ENCODE data around the gene DNAH3. TPM values are rescaled to one million over a fixed set of nuclear protein-coding genes. Genes with fewer than 3 reads are reported as not detected.
A peak's percentile ranks its signal among the peaks of the same experiment; 100 is the strongest.
"Not testable (repeated sequence)": the region's sequence is repeated elsewhere in the genome, so short reads cannot be mapped to it uniquely, and the experiment has no call there.

Gene DNAH3
- total RNA-seq, 1 donor from 2014 or later: 0.31 TPM

DNA sequence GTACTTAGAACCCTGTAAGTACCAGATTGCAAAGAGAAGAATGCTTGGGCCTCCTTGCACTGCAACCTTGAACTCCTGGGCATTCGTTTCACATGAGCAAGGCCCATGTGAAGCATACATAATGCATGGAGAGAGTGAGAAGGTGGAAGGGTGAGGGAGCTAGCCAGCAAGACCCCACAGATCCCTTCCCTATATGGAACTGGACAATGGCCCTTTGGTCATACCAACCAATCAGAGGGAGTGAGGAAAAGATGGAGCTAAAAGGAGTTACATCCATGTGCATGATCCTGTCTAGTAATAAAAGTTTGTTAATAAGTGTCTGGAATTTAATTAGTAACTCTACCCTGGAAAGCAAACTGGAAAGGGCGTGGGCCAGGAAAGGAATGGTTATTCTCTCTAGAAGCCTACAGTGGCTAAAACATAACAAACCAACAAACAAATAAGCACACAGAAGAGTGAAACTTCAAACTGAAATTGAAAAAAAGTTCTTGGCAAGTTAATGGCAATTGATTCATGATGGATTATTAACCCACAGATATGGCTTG is 29.6 kb downstream of the DNAH3 start:
- no peak for DNase-seq

DNA sequence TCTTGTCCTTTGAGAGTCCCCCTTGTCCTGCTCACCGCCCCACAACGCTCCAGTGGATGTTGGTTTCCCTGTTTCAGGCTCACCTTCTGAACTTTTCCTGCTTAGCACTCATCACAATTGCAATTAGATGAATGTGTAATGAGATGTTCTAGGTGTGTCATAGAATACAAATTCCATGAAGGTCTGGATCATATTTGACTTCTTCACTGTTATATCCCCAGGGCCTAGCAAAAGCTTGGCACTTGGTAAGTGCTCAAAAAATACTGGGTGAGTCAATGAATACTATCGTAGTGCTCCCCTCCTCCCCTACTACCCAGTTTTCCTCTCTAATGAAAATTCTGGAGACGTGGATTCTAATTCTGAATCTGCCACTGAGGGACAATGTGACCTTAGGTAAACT is 33.1 kb downstream of the DNAH3 start:
- DNase-seq: no peak

DNA sequence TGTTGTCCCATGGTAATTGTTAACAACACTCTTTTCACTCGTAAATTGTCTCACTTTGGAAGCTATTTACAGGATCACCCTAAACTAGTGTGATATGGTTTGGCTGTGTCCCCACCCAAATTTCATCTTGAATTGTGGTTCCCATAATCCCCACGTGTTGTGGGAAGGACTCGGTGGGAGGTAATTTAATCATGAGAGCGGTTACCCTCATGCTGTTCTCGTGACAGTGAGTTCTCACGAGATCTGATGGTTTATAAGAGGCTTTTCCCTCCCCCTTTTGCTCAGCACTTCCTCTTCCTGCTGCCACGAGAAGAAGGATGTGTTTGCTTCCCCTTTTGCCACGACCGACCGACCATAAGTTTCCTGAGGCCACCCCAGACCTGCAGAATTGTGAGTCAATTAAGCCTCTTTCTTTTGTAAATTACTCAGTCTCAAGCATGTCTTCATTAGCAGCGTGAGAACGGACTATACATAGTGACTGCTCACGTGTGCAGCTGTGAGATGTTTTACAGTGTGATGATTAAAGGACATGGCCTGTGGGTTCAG is 34.4 kb downstream of the DNAH3 start:
- no peak for DNase-seq

DNA sequence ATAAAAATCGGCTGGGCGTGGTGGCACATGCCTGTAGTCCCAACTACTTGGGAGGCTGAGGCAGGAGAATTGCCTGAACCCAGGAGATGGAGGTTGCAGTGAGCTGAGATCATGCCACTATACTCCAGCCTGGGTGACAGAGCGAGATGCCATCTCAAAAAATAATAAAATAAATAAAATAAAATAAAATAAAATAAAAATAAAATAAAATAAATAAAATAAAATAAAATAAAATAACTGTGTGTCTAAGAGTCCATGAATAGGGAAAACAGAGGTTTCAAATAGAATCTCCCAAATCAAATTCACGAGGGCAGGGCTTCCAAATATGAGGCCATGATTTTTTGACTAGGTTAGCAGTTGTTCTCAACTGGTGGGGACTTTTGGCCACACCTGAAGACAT is 35.1 kb downstream of the DNAH3 start:
- not testable (repeated sequence) for DNase-seq

DNA sequence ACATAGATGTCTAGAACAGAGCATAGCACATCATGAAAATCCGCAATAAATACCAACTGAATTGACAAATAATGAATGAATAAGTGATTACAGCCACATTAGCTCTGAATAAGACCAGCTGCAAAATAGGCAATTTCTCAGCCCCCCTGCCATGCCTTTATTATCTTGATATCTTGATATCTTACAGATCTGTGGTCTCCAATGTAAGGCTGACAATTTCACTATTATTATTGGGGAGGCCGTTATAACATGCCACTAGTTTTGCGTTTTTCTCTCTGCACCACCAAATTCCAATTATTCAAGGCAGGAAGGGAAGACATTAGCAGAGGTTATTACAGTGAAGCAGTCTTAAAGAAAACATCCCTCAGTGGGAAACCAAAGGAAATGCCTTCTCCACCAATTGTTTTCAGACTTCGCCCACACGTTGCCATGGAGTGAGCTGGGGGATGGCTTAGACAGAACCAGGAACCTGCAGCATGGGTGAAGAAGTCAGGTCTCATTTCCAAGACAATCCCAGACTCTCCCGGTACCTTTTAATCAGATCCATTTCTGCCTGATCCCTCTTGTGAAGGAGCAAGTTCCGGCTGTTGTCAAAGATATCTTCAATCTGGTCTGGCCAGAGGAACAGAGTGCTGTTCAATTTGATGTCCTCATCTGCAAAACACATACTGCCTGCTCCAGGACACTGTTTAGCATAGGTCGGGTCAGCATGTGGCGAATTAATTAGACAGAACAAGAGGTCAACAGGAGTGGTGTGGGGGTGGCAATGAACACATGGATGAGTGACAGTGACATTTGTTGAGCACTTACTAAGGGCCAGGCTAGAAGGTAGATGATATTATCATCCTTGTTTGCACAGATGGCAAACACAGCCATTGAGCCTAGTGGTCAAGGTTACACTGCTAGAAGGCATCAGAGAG is 46.4 kb downstream of the DNAH3 start:
- no peak for DNase-seq

DNA sequence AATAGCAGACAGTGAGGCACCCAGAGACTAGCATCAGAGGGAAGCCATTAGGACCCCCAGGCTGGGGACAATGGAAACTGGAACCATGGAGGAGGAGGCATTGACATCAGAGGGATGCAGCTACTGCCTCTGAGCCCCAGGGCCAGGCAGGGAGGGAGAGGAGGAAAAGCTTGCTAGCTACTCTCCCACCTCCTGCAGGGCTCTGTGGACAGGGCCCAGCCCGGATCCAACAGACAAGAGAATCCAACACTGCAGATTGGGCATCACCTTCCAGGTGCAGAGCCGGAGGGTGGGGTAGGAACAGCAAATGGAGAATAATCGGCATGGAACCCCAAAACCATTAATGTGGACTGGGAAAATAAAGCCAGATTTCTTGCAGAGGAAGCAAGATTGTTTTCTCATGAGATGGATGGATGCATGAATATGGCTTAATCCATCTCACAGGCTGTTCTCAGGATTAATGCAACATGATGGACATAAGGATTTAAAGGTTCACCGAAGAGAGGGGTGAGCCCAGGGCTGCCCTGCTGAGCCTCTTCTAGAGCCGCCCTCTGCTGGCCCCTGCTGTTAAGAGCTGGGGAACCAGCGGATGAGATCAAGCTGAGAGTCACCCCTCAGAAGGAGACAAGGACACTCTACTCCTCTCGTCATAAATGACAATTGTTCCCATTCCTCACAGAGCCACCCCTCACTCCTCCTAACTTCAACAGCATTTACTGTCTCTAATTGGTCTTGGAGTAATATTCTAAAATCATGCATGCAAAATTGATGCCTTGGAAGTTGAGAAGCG is 48.8 kb downstream of the DNAH3 start:
- no peak for DNase-seq

DNA sequence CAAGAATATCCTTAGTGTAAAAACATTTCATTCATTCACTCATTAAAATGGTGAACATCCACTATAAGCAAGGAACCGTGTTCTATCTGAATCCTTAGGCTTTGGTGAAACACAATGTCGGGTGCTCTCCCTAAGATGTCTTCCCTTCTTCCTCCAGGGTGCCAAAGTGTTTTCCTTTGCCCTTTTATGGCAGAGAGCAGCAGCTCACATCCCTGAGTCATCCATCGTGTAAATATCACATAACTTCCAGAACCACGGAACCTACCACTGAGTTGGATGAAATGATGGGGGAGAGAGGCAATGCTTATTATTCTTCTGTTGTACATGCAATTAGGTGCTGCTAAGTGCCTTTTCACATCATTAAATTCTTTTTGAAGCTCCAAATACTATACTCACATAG is 50.2 kb downstream of the DNAH3 start:
- DNase-seq: no peak

DNA sequence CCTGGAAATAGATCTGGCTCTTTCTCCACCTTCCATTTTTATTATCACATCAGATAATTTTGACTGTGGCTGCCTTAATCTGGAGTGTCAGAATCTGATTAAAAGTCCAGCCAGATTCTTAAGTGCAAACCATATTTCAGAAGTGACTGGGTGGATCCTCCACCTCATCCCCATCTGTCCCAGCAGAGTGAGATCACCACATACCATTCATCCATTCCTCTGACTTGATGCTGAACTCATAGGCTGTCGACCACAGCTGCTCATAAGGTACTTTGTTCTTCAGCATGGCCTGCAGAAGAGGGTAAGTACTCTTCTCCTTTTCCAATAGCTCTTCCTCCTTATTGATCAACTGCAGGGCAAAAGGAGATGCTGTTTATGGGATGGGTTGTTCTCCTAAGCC is 53.5 kb downstream of the DNAH3 start:
- no peak for DNase-seq

DNA sequence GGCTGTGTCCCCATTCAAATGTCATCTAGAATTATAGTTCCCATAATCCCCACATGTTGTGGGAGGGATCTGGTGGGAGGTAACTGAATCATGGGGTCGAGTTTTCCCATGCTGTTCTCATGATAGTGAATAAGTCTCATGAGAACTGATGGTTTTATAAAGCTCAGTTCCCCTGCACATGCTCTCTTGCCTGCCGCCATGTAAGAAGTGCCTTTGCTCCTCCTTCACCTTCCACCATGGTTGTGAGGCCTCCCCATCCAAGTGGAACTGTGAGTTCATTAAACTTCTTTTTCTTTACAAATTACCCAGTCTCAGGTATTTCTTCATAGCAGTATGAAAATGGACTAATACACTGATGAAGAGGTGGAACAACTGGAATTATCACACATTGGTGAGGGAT is 55.9 kb downstream of the DNAH3 start:
- DNase-seq: not testable (repeated sequence)

DNA sequence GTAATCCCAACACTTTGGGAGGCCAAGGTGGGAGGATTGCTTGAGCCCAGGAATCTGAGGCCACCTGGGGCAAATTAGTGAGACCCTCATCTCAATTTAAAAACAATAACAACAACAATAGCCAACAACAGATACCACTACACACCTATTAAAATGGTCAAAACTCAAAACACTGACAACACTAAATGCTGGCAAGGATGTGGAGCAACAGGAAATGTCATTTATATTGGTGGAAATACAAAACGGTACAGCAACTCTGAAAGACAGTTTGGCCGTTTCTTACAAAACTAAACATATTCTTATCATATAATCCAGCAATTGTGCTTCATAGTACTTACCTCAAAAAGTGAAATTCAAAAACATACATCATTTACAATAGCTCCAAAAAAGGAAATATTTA is 57.7 kb downstream of the DNAH3 start:
- no peak for DNase-seq

DNA sequence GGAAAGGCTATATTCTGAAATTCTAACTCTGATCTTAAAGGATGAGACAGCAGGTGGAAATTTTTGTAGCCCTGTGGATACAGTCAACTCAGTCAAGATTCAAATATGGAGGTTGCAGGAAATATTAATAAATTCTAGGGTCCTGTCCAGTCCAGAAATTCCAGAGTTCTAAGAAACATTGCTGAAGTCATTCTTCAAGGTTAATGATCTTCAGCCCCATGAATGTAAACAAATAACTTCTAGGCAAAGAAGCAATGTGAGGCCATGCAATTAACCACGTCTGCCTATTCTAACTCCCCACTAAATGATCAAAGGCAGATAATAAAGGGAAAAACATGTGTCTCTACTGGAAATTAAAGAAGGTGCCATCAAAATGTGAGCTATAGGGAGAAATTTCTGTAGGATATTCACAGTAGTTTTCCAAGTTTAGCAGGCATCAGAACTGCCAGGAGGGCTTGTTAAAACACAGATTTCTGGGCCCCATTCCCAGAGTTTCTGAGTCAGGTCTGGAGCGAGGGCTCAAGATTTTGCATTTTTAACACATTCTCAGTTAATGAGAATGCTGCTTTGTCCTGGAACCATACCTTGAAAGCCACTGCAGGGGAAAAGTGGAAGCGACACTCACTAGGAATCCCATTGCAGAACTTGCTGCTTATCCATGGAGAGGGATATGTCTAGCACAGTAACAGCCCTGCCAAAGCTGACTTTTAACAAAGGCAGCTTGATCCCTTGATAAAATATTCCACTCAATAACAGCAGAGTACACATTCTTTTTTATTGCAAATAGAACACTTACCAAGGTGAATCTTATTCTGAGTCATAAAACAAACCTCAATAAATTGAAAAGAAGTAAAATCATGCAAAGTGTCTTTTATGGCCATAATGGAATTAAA is 61.8 kb downstream of the DNAH3 start:
- DNase-seq: peak; percentile 35

DNA sequence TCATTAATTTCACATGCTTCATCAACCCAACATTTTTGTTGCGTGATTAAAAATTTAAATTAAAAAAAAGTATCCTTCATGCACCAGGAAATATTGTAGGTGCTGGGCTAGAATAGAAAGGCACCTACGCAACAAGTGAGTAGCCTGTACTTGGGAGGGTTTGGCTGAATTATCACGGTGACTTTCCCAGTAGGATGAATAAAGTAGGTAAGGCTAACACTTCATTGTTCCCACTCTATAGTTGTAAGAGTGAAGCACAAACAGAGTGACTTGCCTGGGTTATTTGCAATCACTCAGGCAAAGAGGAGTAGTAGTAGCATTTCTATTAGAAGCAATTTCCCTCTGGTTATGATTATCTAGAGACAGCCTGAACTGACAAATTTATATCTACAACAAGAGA is 62.5 kb downstream of the DNAH3 start:
- no peak for DNase-seq

DNA sequence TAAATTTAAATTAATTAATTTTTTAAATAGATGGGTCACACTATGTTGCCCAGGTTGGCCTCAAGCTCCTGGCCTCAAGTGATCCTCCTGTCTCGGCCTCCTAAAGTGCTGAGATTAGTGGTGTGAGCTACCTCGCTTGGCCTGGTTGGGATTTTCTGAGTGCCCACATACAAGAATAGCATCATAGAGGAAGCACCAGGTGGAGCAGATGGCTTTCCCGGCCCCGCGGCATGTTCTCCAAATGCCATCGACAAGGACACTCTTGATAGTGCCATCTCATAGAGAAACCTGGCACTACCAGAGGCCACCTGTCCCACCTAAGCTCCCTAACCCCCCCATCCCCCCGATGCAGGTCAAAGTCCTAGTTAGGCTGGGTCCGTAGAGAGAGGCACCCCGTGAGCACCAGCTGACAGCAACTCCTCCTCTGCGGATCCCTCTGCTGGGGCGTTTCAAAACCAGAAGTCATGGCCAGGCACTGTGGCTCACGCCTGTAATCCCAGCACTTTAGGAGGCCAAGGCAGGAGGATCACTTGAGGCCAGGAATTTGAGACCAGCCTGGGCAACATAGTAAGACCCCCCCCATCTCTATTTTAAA is 65.9 kb downstream of the DNAH3 start:
- DNase-seq: no peak

DNA sequence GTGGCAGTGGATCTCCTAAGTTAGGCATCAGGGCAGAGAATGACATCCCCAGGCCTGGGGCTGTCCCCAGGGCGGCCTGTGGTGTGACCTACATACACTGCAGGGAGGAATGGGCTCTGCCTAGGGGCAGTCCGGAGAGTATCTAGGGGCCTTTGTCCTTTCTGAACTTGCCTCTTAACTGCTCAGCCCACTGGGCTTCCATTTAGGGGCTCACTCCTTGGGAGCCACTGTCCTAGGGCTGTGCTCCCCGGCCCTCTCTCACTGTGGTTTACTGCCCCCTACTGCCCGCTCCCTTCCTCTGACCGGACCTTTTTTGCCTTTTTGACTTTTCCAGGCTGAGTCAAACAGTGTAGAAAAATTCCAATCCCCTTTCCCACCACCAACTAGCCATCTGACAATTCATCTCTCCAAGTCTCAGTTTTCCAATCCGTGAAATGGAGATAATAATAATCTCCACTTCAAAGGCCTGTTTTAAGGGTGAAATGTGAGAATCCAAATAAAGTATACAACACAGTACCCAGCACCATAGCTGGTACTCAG is 66.8 kb downstream of the DNAH3 start:
- DNase-seq: no peak

DNA sequence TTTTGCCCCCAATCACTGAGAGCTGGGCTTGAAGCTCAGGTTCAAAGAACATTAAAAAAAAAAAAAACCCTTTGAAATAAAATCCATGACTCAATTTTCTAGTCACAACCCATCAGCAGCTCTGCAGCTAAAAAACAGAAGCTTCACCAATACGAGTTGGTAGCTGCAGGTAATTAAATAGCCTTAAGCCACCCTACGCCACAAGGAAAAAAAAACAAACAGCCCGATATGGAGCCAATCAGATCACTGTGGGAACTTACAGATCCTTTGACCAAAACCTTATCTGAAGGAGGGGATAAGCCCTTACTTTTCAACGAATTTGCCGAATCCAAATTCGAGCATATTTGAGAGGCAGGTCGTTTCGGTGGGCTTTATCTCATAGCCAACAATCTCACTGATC is 69.3 kb downstream of the DNAH3 start:
- no peak for DNase-seq

DNA sequence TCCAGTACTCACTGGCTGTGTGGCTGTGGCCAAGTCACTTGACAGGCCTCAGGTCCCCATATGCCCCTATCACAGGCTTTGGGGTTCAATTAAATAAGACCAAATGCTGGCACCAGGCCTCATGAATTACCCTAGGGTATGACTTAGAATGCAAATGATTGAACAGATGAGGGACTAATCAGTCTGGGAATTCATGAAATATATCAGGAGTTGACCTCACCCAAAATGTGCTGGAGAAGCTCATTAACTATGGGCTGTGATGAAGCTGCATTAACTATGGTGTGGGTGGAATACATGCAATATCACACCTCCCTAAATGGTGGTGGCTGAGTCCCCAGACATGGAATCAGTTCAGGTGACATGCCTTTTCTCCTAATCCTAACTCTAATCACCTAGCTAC is 72.1 kb downstream of the DNAH3 start:
- no peak for DNase-seq

DNA sequence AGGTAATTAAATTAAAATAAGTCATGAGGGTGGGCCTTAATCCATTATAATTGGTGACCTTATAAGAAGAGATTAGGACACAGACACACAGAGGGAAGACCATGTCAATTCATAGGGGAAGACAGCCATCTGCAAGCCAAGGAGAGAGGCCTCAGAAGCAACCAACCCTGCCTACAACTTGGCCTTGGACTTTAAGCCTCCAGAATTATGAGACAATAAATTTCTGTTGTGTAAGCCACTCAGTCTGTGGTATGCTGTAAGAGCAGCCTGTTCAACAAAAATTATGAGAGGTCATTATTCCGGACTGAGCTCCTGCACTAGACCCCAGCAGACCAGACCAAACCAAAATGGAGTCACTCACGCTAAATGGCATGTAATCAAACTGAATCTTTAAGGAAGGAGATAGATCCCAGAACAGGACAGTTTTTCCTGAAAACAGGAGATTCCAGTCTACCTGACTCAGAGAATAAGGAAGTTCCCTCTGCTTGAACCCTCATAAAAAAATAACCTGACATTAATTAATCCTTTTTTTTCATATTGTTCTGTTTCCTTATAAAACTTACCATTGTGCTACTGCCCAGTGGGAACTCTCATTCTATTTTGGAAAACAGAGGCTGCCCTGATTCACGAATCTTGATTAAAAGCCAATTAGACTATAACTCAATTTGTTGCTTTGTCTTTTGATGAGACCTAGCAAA is 74.3 kb downstream of the DNAH3 start:
- no peak for DNase-seq

DNA sequence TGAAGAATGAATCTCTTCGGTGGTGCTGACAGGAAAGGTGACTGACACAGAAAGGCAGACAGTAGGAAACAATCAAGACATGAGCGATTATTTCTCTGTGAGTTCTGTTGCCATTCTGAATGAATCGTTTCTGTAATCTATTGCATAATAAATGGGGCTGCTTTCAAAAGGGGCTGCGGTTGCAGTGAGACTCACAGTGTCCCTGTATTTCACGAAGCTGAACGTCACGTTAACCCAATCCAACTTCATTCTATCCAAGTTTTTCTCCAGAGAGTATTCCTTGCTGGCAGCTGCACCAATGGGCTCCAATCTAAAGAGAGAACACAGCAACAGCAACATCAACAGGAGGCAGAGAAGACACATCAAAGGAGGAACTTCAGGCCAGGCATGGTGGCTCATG is 75.4 kb downstream of the DNAH3 start:
- DNase-seq: no peak

DNA sequence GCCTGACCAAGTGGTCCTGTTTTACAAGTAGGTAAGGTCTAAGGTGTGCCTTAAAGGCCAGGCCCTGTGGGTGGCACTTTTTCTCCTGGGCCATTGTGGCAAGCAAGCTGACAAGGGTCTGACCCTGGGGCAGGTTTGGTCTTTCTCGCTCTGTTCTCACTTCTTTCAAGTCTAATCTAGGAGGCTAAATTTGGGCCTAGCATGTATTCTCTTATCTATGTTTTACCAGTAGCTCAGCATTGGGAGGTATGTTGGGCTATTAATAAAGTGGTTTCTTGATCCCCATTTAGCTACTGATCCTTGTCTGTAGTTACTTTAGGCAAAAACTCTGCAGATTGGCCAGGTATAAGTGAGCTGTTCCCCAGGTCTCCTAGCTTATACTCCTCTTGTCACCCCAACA is 77.7 kb downstream of the DNAH3 start:
- DNase-seq: no peak

DNA sequence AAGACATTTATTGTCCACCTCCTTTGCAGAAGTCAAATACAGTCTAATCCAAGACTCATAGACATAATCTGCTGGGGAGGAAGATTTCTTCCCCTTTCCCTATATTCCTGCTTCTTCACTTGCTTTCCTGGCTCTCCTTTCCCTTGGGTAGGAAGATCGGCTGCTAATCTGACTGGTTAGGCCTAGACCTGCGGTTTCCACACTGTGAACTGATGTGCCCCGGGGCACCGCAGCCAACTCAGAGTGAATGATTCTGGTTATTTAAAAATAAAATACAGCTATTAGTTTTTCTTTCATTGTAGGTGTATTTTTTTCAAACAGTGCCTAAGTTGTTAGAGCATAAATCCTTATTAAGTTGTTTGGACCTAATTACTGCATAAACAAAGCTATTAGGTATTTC is 78.9 kb downstream of the DNAH3 start:
- DNase-seq: no peak

DNA sequence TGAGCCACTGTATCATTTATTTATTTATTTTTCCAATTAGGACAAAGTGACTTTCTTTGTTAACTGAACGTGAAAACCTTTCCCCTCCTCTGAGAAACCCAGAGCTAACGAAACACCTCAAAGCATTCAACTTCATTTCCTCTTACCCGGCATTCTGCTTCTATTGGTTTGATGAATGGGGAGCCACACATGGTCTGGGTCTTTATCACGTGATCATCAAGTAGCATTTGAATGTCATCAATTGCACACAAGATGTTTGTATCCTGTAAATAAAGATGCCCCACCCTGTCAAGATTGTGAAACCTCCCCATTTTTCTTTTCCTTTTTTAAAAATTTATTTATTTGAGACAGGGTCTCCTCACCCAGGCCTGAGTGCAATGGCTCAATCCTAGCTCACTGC is 80.1 kb downstream of the DNAH3 start:
- no peak for DNase-seq
